Muscle of leg (tissue), 11 donors: ENCODE results near the gene SHISA5. TPM values are rescaled to one million over a fixed set of nuclear protein-coding genes. Genes with fewer than 3 reads are reported as not detected.
"Not testable (repeated sequence)": the region's sequence is repeated elsewhere in the genome, so short reads cannot be mapped to it uniquely, and the experiment has no call there.

Experiments
- DNase-seq: peaks from one replicate; pipeline ENCODE4 v3.0.0; 2013
- H3K27ac ChIP-seq: one replicate; pipeline ENCODE4 v1.5.1; 2013; ENCODE audit warnings: mild to moderate bottlenecking, low read length, control low read depth
- H3K27me3 ChIP-seq: one replicate; pipeline ENCODE4 v1.6.1; 2013; ENCODE audit warnings: low read length; ENCODE audit not compliant: control insufficient read depth, insufficient read depth
- H3K36me3 ChIP-seq: one replicate; pipeline ENCODE4 v1.6.1; 2013; ENCODE audit warnings: low read length; ENCODE audit not compliant: control insufficient read depth, insufficient read depth
- H3K4me1 ChIP-seq: one replicate; pipeline ENCODE4 v1.6.1; 2013; ENCODE audit warnings: low read length; ENCODE audit not compliant: control insufficient read depth, insufficient read depth
- H3K4me3 ChIP-seq: one replicate; pipeline ENCODE4 v1.5.1; 2013; ENCODE audit warnings: low read length, control low read depth
- H3K9me3 ChIP-seq: replicated peaks from 2 replicates; pipeline ENCODE4 v1.6.1; 2013; ENCODE audit warnings: low read depth, low read length; ENCODE audit not compliant: control insufficient read depth
- WGBS: methylation state at CpG from one replicate; pipeline ENCODE4 v1.1.5; 2013; ENCODE audit warnings: missing lambda C conversion rate; ENCODE audit not compliant: insufficient coverage; 5-methylcytosine and 5-hydroxymethylcytosine counted together
- polyA plus RNA-seq, 8 donors: library from polyadenylated mRNA; unstranded; fragments of 120-200 nt; gene quantifications; one replicate each; pipeline versions ENCODE4 v1.2.1 to v1.2.3, GENCODE V29; 2013; ENCODE audit warnings: inconsistent platforms in 1 of 8, low replicate concordance in 1 of 8; ENCODE audit not compliant: insufficient read length in 8 of 8, insufficient read depth in 1 of 8
- total RNA-seq: library from RNA; stranded (reverse); fragments of 120-200 nt; gene quantifications from one replicate; pipeline ENCODE4 v1.2.4, GENCODE V29; 2013

SHISA5 gene
- total and polyA plus RNA-seq, 9 donors, result 55.1 to 91.3 (median 72.7) TPM

- H3K4me3 ChIP-seq, result no peak overlapping the region
- 98% methylated on average over 3 of the region's 4 CpGs for WGBS
- H3K4me1 ChIP-seq, result peaks cover 16% of the 10 kb centered on the region
- peaks cover 7% of the 10 kb centered on the region for H3K36me3 ChIP-seq
- no peaks in the 10 kb centered on the region for H3K9me3 ChIP-seq
- H3K27me3 ChIP-seq, result no peaks in the 10 kb centered on the region
- no peak overlapping the region for H3K27ac ChIP-seq
- no peak for DNase-seq
These were observed 42.3 kb upstream of the SHISA5 start for GRCh38 chr3:48546203-48546829.

- no peak for DNase-seq
- Histone ChIP-seq H3K9me3 (no peaks in the 10 kb centered on the region), H3K27me3 (no peaks in the 10 kb centered on the region), H3K36me3 (peaks cover 12% of the 10 kb centered on the region), H3K4me1 (peaks cover 16% of the 10 kb centered on the region), H3K27ac (no peak overlapping the region), H3K4me3 (no peak overlapping the region)
- WGBS, result no CpG with 5 or more reads among the region's 5 CpGs
These were observed 40.2 kb upstream of the SHISA5 start for GRCh38 chr3:48544141-48544540.

GRCh38 chr3:48543271-48543866, 39.4 kb upstream of the SHISA5 start:
- Histone ChIP-seq H3K9me3 (no peaks in the 10 kb centered on the region), H3K4me1 (peaks cover 11% of the 10 kb centered on the region), H3K27ac (no peak overlapping the region), H3K36me3 (peaks cover 18% of the 10 kb centered on the region), H3K4me3 (no peak overlapping the region), H3K27me3 (no peaks in the 10 kb centered on the region)
- peak; percentile 75 for DNase-seq
- WGBS, result 51% methylated on average over 3 of the region's 9 CpGs

GRCh38 chr3:48538451-48538850, 34.5 kb upstream of the SHISA5 start:
- Histone ChIP-seq H3K9me3 (no peaks in the 10 kb centered on the region), H3K4me1 (peaks cover 7% of the 10 kb centered on the region), H3K27ac (no peak overlapping the region), H3K36me3 (peaks cover 31% of the 10 kb centered on the region), H3K4me3 (no peak overlapping the region), H3K27me3 (no peaks in the 10 kb centered on the region)
- no peak for DNase-seq
- WGBS, result 95% methylated on average over 9 of the region's 12 CpGs

- no peaks in the 10 kb centered on the region for H3K4me1 ChIP-seq
- no peaks in the 10 kb centered on the region for H3K9me3 ChIP-seq
- peaks cover 31% of the 10 kb centered on the region for H3K36me3 ChIP-seq
- no peak overlapping the region for H3K27ac ChIP-seq
- no peak overlapping the region for H3K4me3 ChIP-seq
- DNase-seq, result no peak
- no peaks in the 10 kb centered on the region for H3K27me3 ChIP-seq
- 92% methylated on average over 2 of the region's 5 CpGs for WGBS
These were observed 32.8 kb upstream of the SHISA5 start for GRCh38 chr3:48536785-48537184.

- DNase-seq, result no peak
- Histone ChIP-seq H3K9me3 (no peaks in the 10 kb centered on the region), H3K27ac (no peak overlapping the region), H3K4me1 (no peaks in the 10 kb centered on the region), H3K4me3 (no peak overlapping the region), H3K36me3 (peaks cover 31% of the 10 kb centered on the region), H3K27me3 (no peaks in the 10 kb centered on the region)
- WGBS, result 93% methylated on average over 18 of the region's 19 CpGs
These were observed 32.1 kb upstream of the SHISA5 start for GRCh38 chr3:48536116-48536515.

- WGBS, result 100% methylated on average over 2 of the region's 4 CpGs
- no peak for DNase-seq
- Histone ChIP-seq H3K27me3 (no peaks in the 10 kb centered on the region), H3K9me3 (no peaks in the 10 kb centered on the region), H3K27ac (no peak overlapping the region), H3K4me1 (no peaks in the 10 kb centered on the region), H3K36me3 (peaks cover 31% of the 10 kb centered on the region), H3K4me3 (no peak overlapping the region)
These were observed 31.6 kb upstream of the SHISA5 start for GRCh38 chr3:48535578-48535977.

GRCh38 chr3:48532977-48533337, 29.0 kb upstream of the SHISA5 start:
- H3K4me3 ChIP-seq, result no peak overlapping the region
- no peak for DNase-seq
- H3K36me3 ChIP-seq, result peaks cover 20% of the 10 kb centered on the region
- no peaks in the 10 kb centered on the region for H3K9me3 ChIP-seq
- no peaks in the 10 kb centered on the region for H3K4me1 ChIP-seq
- no peaks in the 10 kb centered on the region for H3K27me3 ChIP-seq
- no peak overlapping the region for H3K27ac ChIP-seq
- WGBS, result no CpG with 5 or more reads among the region's 2 CpGs

- H3K36me3 ChIP-seq, result peaks cover 17% of the 10 kb centered on the region
- H3K9me3 ChIP-seq, result no peaks in the 10 kb centered on the region
- no peak overlapping the region for H3K27ac ChIP-seq
- no peaks in the 10 kb centered on the region for H3K27me3 ChIP-seq
- no peaks in the 10 kb centered on the region for H3K4me1 ChIP-seq
- 80% methylated on average over 2 of the region's 6 CpGs for WGBS
- H3K4me3 ChIP-seq, result no peak overlapping the region
- DNase-seq, result no peak
These were observed 28.4 kb upstream of the SHISA5 start for GRCh38 chr3:48532271-48532976.

GRCh38 chr3:48530701-48531100, 26.7 kb upstream of the SHISA5 start:
- H3K9me3 ChIP-seq, H3K4me1 ChIP-seq, H3K27me3 ChIP-seq, H3K4me3 ChIP-seq, DNase-seq, H3K27ac ChIP-seq: not testable (repeated sequence)
- H3K36me3 ChIP-seq, result peaks cover 14% of the 10 kb centered on the region
- 100% methylated on average over 3 of the region's 4 CpGs for WGBS
